CD14-positive monocyte (primary cell): ENCODE measurements around the gene ENOPH1. TPM values are rescaled to one million over a fixed set of nuclear protein-coding genes. Genes with fewer than 3 reads are reported as not detected.

Source experiments
- DNase-seq, 3 donors: peaks; one replicate each; pipeline ENCODE4 v3.0.0-alpha.2; 2011 to 2022
- H2AFZ ChIP-seq: 2 replicates; pipeline ENCODE4 v1.6.0; 2012; ENCODE audit warnings: mild to moderate bottlenecking, low read depth, low read length, inconsistent platforms; ENCODE audit not compliant: insufficient read depth, poor library complexity, severe bottlenecking
- H3K27ac ChIP-seq, 2 donors: 1 replicate in 1 of 2; 2 replicates in 1 of 2; pipeline ENCODE4 v1.5.1; 2012 to 2013; ENCODE audit warnings: low read length in 2 of 2, control low read depth in 1 of 2, inconsistent platforms in 1 of 2, low read depth in 1 of 2, mild to moderate bottlenecking in 1 of 2
- H3K27me3 ChIP-seq, 2 donors: one replicate each; pipeline versions ENCODE4 v1.6.0 to v1.6.1; 2011 to 2013; ENCODE audit warnings: low read length in 2 of 2; ENCODE audit not compliant: control insufficient read depth in 2 of 2, insufficient read depth in 2 of 2
- H3K36me3 ChIP-seq, 2 donors: replicated peaks in 1 of 2; 1 replicate in 1 of 2; 2 replicates in 1 of 2; pipeline versions ENCODE4 v1.5.1 to v1.6.1; 2012 to 2013; ENCODE audit warnings: low read length in 2 of 2, control low read depth in 1 of 2, inconsistent platforms in 1 of 2, mild to moderate bottlenecking in 1 of 2; ENCODE audit not compliant: insufficient read depth in 2 of 2, control insufficient read depth in 1 of 2
- H3K4me1 ChIP-seq, 2 donors: 1 replicate in 1 of 2; 2 replicates in 1 of 2; pipeline versions ENCODE4 v1.5.1 to v1.6.1; 2012 to 2013; ENCODE audit warnings: low read length in 2 of 2, control low read depth in 1 of 2, inconsistent platforms in 1 of 2, mild to moderate bottlenecking in 1 of 2, moderate library complexity in 1 of 2; ENCODE audit not compliant: insufficient read depth in 2 of 2, control insufficient read depth in 1 of 2
- H3K4me2 ChIP-seq: replicated peaks from 2 replicates; pipeline ENCODE3; 2012; ENCODE audit warnings: low read length, moderate library complexity, mild to moderate bottlenecking; ENCODE audit not compliant: poor library complexity, severe bottlenecking; ENCODE audit errors: extremely low read depth
- H3K4me3 ChIP-seq, 3 experiments: fragments of 200-600 bp in 1 of 3; sonication (generic) in 1 of 3; replicated peaks in 1 of 3; 1 replicate in 2 of 3; 2 replicates in 1 of 3; pipeline ENCODE4 v1.5.1; 2011 to 2013; ENCODE audit warnings: low read length in 3 of 3, mild to moderate bottlenecking in 3 of 3, control low read depth in 2 of 3, low read depth in 2 of 3, inconsistent platforms in 1 of 3, moderate library complexity in 1 of 3
- H3K79me2 ChIP-seq: 2 replicates; pipeline ENCODE4 v1.6.0; 2012; ENCODE audit warnings: mild to moderate bottlenecking, control low read depth, inconsistent platforms, low read length, moderate library complexity; ENCODE audit not compliant: insufficient read depth
- H3K9ac ChIP-seq: 2 replicates; pipeline ENCODE4 v1.6.0; 2017; ENCODE audit warnings: low read length, mild to moderate bottlenecking; ENCODE audit not compliant: insufficient read depth, poor library complexity, severe bottlenecking
- H3K9me3 ChIP-seq, 2 donors: replicated peaks in 1 of 2; 1 replicate in 1 of 2; 2 replicates in 1 of 2; pipeline versions ENCODE4 v1.5.1 to v1.6.1; 2012 to 2013; ENCODE audit warnings: low read length in 2 of 2, control low read depth in 1 of 2; ENCODE audit not compliant: control insufficient read depth in 1 of 2, insufficient read depth in 1 of 2
- H4K20me1 ChIP-seq: 2 replicates; pipeline ENCODE4 v1.6.0; 2012; ENCODE audit warnings: mild to moderate bottlenecking, low read length, control low read depth, moderate library complexity; ENCODE audit not compliant: insufficient read depth
- H3K27ac Mint-ChIP-seq, 7 donors: one replicate each; pipeline ENCODE4 v1.8.0; 2020; ENCODE audit warnings: mild to moderate bottlenecking in 7 of 7, mixed read lengths in 7 of 7, moderate library complexity in 6 of 7, inconsistent platforms in 2 of 7
- H3K27me3 Mint-ChIP-seq, 3 donors: one replicate each; pipeline ENCODE4 v1.8.0; 2021 to 2022; ENCODE audit warnings: low read depth in 3 of 3, mild to moderate bottlenecking in 3 of 3, mixed read lengths in 3 of 3, moderate library complexity in 3 of 3, inconsistent platforms in 1 of 3
- H3K36me3 Mint-ChIP-seq, 2 donors: one replicate each; pipeline ENCODE4 v1.8.0; 2020; ENCODE audit warnings: mixed read lengths in 2 of 2, inconsistent platforms in 1 of 2, mild to moderate bottlenecking in 1 of 2
- H3K4me1 Mint-ChIP-seq: one replicate; pipeline ENCODE4 v1.8.0; 2020; ENCODE audit warnings: mild to moderate bottlenecking, mixed read lengths
- H3K4me3 Mint-ChIP-seq, 2 donors: one replicate each; pipeline ENCODE4 v1.8.0; 2020; ENCODE audit warnings: mild to moderate bottlenecking in 2 of 2, mixed read lengths in 2 of 2, moderate library complexity in 1 of 2
- H3K9me3 Mint-ChIP-seq, 7 donors: one replicate each; pipeline ENCODE4 v1.8.0; 2020 to 2022; ENCODE audit warnings: mixed read lengths in 7 of 7, mild to moderate bottlenecking in 6 of 7, moderate library complexity in 6 of 7, inconsistent platforms in 2 of 7
- WGBS: methylation state at CpG from one replicate; pipeline ENCODE4 v1.1.5; 2013; ENCODE audit warnings: missing lambda C conversion rate; ENCODE audit not compliant: insufficient coverage; 5-methylcytosine and 5-hydroxymethylcytosine counted together
- intact Hi-C, 2 donors: fragments of 100-400 bp; cut with micrococcal nuclease; formaldehyde crosslinking; loops; one replicate each; pipeline versions ENCODE4 v1.15.0 to v1.15.1; 2023
- polyA plus RNA-seq, 3 donors: library from polyadenylated mRNA; depleted of rRNA in 1 of 3; unstranded in 2 of 3; stranded (reverse) in 1 of 3; fragments of 300-500 nt in 2 of 3; fragments of >200 nt in 1 of 3; fragmentation: Illumina TruSeq in 2 of 3; gene quantifications; 1 replicate in 2 of 3; 2 replicates in 1 of 3; pipeline ENCODE4 v1.2.3, GENCODE V29; 2012 to 2021
- TF ChIP-seq, protein P1 (sequence below): fragments of 200-600 bp; IDR thresholded peaks from one replicate; pipeline ENCODE4 v1.8.0; 2022; ENCODE audit warnings: antibody characterized with exemption, mild to moderate bottlenecking

Gene ENOPH1
- polyA plus RNA-seq, 3 donors: 6.1 to 23.4 (median 22.0) TPM

GRCh38 chr4:82484996-82485783, 54.8 kb downstream of the ENOPH1 start:
- no peak overlapping the region for H3K27ac Mint-ChIP-seq
- no peaks in the 10 kb centered on the region for H3K27me3 ChIP-seq
- WGBS: 96% methylated on average over 10 of the region's 14 CpGs
- no peaks in the 10 kb centered on the region for H3K36me3 ChIP-seq
- H3K9me3 Mint-ChIP-seq: no peaks in the 10 kb centered on the region
- DNase-seq: no peak
- no peaks in the 10 kb centered on the region for H4K20me1 ChIP-seq
- H2AFZ ChIP-seq: no peak overlapping the region
- intact Hi-C loops: no loop called here
- no peak overlapping the region for H3K4me3 Mint-ChIP-seq
- H3K36me3 Mint-ChIP-seq: peaks cover 0 to under 1% of the 10 kb centered on the region in 2 donors
- no peak overlapping the region for H3K4me2 ChIP-seq
- H3K4me1 Mint-ChIP-seq: no peaks in the 10 kb centered on the region
- H3K27ac ChIP-seq: no peak overlapping the region
- H3K4me1 ChIP-seq: no peaks in the 10 kb centered on the region
- H3K4me3 ChIP-seq: no peak overlapping the region
- no peak overlapping the region for H3K9ac ChIP-seq
- TF ChIP-seq, protein P1, sequence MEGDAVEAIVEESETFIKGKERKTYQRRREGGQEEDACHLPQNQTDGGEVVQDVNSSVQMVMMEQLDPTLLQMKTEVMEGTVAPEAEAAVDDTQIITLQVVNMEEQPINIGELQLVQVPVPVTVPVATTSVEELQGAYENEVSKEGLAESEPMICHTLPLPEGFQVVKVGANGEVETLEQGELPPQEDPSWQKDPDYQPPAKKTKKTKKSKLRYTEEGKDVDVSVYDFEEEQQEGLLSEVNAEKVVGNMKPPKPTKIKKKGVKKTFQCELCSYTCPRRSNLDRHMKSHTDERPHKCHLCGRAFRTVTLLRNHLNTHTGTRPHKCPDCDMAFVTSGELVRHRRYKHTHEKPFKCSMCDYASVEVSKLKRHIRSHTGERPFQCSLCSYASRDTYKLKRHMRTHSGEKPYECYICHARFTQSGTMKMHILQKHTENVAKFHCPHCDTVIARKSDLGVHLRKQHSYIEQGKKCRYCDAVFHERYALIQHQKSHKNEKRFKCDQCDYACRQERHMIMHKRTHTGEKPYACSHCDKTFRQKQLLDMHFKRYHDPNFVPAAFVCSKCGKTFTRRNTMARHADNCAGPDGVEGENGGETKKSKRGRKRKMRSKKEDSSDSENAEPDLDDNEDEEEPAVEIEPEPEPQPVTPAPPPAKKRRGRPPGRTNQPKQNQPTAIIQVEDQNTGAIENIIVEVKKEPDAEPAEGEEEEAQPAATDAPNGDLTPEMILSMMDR: no peak
- no peaks in the 10 kb centered on the region for H3K79me2 ChIP-seq
- peaks cover 0 to 10% (median 0%) of the 10 kb centered on the region in 3 donors for H3K27me3 Mint-ChIP-seq
- H3K9me3 ChIP-seq: no peaks in the 10 kb centered on the region

GRCh38 chr4:82489076-82489475, 58.7 kb downstream of the ENOPH1 start:
- intact Hi-C loops: no loop called here
- no CpG with 5 or more reads among the region's 1 CpG for WGBS
- no peaks in the 10 kb centered on the region for H3K4me1 ChIP-seq
- no peak overlapping the region for H3K4me3 Mint-ChIP-seq
- H3K4me3 ChIP-seq: no peak overlapping the region
- no peaks in the 10 kb centered on the region for H3K9me3 Mint-ChIP-seq
- DNase-seq: no peak
- H3K9ac ChIP-seq: no peak overlapping the region
- H4K20me1 ChIP-seq: no peaks in the 10 kb centered on the region
- no peaks in the 10 kb centered on the region for H3K9me3 ChIP-seq
- no peak overlapping the region for H3K4me2 ChIP-seq
- H3K27ac ChIP-seq: no peak overlapping the region
- TF ChIP-seq, protein P1: no peak
- no peaks in the 10 kb centered on the region for H3K27me3 ChIP-seq
- no peak overlapping the region for H3K27ac Mint-ChIP-seq
- H3K4me1 Mint-ChIP-seq: peaks cover 3% of the 10 kb centered on the region
- peaks cover 0 to 2% (median 0%) of the 10 kb centered on the region in 3 donors for H3K27me3 Mint-ChIP-seq
- no peaks in the 10 kb centered on the region for H3K79me2 ChIP-seq
- H3K36me3 Mint-ChIP-seq: no peaks in the 10 kb centered on the region
- no peak overlapping the region for H2AFZ ChIP-seq
- H3K36me3 ChIP-seq: no peaks in the 10 kb centered on the region
